NCI-H1694 (cell line): Measurements from ENCODE around the gene KRTAP4-3.
"Not testable (repeated sequence)": the region's sequence is repeated elsewhere in the genome, so short reads cannot be mapped to it uniquely, and the experiment has no call there.

Source experiments
- DNase-seq: peaks from one replicate; lab custom pipeline; 2025; lab: John Stamatoyannopoulos, UW

The KRTAP4-3 gene

GRCh38 chr17:41168121-41168520 is at the start of gene KRTAP4-3:
Gene KRTAP4-3 (minus strand): TSS chr17:41168221. CDS start chr17:41168172, 49 bp downstream.
- no peak for DNase-seq

DNA sequence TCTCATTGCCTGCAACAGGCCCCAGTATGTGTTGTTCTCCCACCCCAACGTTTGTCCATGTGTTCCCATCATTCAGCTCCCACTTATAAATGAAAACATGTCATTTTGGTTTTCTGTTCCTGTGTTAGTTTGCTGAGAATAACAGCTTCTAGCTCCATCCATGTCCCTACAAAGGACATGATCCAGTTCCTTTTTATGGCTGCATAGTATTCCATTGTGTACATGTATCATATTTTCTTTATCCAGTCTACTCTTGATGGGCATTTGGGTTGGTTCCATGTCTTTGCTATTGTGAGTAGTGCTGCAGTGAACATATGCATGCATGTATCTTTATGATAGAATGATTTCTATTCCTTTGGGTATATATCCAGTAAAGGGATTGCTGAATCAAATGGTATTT is 47.7 kb upstream of the KRTAP4-3 start:
- no peak for DNase-seq

GRCh38 chr17:41212524-41213169 is 44.6 kb upstream of the KRTAP4-3 start:
- DNase-seq, result no peak

GRCh38 chr17:41211845-41212466 is 43.9 kb upstream of the KRTAP4-3 start:
- no peak for DNase-seq

- DNase-seq, result no peak
These were observed 31.5 kb upstream of the KRTAP4-3 start for GRCh38 chr17:41199421-41200078.

DNA sequence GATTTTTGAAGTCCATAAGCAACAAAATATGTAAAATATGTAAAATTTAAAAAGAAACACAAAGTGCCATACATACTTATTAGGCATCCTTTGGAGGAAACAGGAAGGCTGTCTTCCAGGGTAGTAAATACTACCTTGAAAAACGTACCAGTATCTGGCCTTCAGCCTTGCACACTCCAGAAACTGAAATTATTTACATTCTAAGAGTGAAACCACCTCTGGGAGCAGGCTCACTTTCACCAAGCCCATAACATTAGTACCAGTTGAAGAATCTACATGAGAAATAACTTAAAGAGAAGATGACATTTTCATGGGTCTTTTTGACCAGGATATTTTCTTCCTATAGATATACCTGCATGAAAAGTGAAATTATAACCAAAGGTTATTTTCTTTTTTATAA is 28.0 kb upstream of the KRTAP4-3 start:
- no peak for DNase-seq

- DNase-seq, result no peak
These were observed 22.3 kb upstream of the KRTAP4-3 start for GRCh38 chr17:41190328-41190727.

DNA sequence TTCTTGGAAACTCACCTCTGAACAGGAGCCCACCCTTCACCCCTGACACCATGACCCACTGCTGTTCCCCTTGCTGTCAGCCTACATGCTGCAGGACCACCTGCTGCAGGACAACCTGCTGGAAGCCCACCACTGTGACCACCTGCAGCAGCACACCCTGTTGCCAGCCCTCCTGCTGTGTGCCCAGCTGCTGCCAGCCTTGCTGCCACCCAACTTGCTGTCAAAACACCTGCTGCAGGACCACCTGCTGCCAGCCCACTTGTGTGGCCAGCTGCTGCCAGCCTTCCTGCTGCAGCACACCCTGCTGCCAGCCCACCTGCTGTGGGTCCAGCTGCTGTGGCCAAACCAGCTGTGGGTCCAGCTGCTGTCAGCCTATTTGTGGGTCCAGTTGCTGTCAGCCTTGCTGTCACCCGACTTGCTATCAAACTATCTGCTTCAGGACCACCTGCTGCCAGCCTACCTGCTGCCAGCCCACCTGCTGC is 21.9 kb upstream of the KRTAP4-3 start, which contains the start of gene KRTAP9-1:
KRTAP9-1 (plus strand) TSS at position 51 of the 482 bp plus-strand sequence; CDS start at position 51, 0 bp downstream.
- DNase-seq, result not testable (repeated sequence)

DNA sequence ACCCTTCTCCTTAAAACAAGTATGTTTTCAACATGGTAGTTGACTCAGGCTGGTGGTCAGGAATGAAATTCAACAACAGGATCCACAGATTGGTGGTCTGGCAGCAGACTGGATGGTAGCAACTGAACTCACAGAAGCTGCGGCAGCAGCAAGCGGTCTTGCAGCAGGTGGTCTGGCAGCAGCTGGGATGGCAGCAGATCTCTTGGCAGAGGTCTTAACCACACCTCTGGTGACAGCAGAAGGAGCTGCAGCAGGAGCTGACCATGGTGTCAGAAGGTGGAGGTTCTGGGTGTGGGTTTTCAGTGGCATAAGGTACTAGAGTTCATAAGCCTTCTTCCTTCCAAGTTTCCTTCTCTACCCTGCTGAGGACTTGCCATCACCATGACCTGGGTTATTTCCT is 18.9 kb upstream of the KRTAP4-3 start:
- DNase-seq, result no peak

GRCh38 chr17:41185001-41185400 is 17.0 kb upstream of the KRTAP4-3 start:
- no peak for DNase-seq

DNA sequence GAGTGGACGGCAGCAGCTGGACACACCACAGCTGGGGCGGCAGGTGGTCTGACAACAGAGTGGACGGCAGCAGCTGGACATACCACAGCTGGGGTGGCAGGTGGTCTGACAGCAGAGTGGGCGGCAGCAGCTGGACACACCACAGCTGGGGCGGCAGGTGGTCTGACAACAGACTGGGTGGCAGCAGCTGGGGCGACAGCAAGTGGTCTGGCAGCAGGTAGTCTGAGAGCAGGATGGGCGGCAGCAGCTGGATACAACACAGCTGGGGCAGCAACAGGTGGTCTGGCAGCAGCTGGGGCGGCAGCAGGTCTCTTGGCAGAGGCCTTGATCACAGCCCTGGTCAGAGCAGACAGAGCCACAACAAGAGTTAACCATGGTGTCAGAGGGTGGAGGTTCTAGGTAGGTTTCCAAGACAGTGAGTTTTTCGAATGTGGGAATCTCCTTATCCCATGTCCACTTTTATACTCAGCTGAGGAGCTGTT is 16.5 kb upstream of the KRTAP4-3 start, which contains the start of gene KRTAP4-1:
KRTAP4-1 (minus strand) TSS at position 432 of the 482 bp plus-strand sequence; CDS start at position 375, 57 bp downstream.
- DNase-seq, result no peak

DNA sequence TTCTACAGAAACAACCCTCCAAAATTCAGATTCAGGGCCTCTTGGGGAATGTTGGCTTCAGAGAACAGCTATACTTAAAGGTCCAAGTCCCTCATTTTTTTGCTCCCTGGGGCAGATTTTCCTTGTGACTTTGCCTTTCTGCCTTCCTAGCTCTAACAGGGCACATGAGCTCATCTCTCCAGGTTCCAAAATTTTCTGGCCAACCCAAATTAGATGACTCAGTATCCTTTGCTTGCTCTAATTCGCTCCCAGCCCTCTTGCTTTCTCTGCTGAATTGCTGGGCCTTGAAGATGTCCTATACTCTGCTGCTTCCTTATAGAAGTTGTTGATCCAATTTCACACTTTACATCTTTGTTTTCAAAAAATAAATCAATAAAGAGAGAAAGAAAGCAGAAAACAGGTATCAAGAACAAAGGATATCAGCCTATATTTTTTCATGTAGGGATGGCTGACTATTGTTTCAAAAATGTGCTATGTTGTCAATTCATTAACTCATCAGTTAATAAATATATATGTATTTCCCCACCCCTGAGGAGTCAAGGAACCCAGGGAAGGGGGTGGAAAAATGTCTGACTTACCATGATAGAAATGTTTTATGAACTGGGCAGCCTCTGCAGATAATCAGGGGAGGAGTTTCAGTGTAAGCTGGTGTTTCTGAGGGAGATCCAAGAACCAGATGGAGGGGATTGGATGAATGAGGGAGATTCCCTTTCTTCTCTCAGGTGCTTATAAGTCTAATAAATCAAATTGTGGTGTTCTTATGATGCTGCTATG is 11.0 kb upstream of the KRTAP4-3 start:
- DNase-seq, result no peak

DNA sequence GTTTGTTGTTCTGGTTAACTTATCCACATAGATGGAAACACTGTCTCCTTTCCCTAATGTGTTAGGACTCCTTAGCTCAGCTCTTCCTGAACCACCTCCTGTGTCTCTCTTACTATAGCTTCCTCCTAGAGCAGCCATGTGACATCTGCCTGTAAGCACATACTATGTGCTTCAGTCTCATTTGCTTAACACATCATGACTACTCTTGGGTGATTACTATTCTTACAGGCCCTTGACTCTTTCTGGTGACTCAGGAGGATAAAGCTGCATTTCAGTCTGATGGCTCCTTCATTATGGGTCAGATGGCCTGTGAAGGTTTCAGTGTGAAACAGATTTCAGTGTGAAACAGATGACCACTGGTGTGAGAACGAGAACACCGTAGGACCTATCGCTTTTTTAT is 10.3 kb upstream of the KRTAP4-3 start:
- DNase-seq, result no peak

GRCh38 chr17:41177727-41178271 is 9.8 kb upstream of the KRTAP4-3 start, which contains the start of gene KRTAP4-2:
Gene KRTAP4-2 (minus strand): TSS chr17:41178221. CDS start chr17:41178164, 57 bp downstream.
- no peak for DNase-seq

- no peak for DNase-seq
These were observed 8.8 kb upstream of the KRTAP4-3 start for GRCh38 chr17:41176744-41177387.

DNA sequence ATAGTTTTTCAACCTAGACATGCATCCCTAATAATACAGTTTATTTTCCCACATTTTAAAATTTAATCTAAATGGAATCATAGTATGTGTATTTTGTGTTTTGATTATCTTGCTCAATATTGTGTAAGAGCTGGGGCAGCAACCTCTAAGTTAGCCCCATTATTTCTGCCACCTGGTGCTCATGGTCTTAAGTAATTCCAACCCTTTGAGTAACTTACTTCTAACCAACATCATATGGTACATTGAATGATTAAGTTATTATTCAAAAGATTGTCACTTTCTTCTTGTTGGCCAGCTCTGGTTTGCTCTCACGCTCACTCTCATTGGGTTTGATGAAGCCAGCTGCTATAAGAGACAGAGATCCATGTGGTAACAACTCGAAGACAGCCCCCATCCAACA is 3.9 kb upstream of the KRTAP4-3 start:
- DNase-seq, result no peak

- no peak for DNase-seq
These were observed 460 bp downstream of the KRTAP4-3 start for GRCh38 chr17:41167561-41167960.

DNA sequence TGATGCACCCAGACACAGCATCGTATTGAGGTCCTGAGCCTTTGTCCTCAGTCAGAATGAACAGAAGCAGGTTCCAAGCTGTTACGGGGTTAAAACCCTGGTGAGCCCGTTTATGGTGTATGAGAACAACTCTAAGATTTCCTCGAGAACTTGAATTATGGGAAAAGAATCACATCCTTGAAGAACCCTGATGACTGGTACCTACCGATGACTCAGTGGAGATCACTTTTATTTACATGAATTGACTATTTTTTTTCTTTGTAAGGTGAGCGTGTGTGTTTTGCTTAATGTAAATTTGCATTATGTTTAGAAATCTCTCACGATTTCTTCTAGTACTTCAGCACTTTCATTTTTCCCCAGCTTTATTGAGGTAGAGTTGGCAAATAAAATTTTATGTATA is 4.2 kb downstream of the KRTAP4-3 start:
- DNase-seq, result no peak

DNA sequence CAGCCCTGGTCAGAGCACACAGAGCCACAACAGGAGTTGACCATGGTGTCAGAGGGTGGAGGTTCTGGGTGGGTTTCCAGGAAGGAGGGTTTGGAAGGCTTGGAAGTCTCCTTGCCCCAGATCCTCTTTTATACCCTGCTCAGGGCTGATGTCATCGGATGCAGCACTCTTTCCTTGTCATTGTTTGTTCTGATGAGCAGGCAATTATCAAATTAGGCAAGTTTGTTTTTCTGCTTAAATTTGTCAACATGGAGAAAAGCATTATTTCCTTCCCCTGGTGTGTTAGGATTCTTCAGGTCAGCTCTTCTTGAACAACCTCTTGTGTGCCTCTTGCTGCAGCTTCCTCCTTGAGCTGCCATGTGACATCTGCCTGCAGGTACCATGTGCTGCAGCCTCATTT is 7.4 kb downstream of the KRTAP4-3 start, which contains the start of gene KRTAP4-4:
KRTAP4-4 (minus strand) TSS at position 101 of the 400 bp plus-strand sequence; CDS start at position 44, 57 bp downstream.
- DNase-seq, result no peak

DNA sequence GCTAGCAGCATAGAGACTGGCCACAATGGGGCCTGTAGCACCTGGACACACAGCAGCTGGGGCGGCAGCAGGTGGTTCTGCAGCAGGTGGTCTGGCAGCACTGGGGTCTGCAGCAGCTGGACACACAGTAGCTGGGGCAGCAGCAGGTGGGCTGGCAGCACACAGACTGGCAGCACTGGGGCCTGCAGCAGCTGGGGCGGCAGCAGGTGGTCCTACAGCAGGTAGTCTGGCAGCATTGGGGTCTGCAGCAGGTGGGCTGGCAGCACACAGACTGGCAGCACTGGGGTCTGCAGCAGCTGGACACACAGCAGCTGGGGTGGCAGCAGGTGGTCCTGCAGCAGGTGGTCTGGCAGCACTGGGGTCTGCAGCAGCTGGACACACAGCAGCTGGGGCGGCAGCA is 7.8 kb downstream of the KRTAP4-3 start:
- not testable (repeated sequence) for DNase-seq

DNA sequence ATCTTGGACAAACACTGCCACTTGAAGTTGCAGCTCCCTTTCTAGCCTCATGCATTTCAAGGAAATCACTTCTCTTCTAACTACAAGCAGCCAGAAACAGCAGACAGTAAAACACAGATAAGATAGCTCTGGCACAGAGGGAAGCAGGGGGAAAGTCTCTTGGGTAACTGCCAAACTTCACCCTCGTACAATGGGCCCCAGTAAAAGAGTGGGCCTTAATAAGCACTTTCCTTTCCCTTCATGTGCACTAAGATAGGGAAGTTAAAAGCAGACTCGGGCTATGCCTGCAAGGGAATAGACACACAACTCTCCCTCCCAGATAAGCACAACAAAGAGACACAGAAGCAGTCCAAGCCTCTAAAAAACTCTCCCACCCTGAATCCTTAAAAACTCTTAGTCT is 14.2 kb downstream of the KRTAP4-3 start:
- DNase-seq, result no peak
